Neuron (in vitro differentiated cells): ENCODE data around the gene NME7.
"Not testable (repeated sequence)": the region's sequence is repeated elsewhere in the genome, so short reads cannot be mapped to it uniquely, and the experiment has no call there.

Experiments
- H2AFZ ChIP-seq: one replicate; pipeline ENCODE4 v1.6.1; 2013; ENCODE audit warnings: low read depth, mild to moderate bottlenecking, inconsistent platforms, low read length, moderate library complexity
- H3K27me3 ChIP-seq: one replicate; pipeline ENCODE4 v1.6.1; 2013; ENCODE audit warnings: low read length; ENCODE audit not compliant: insufficient read depth
- H3K36me3 ChIP-seq: one replicate; pipeline ENCODE4 v1.6.1; 2013; ENCODE audit warnings: low read length; ENCODE audit not compliant: insufficient read depth
- H3K4me1 ChIP-seq: one replicate; pipeline ENCODE4 v1.6.1; 2013; ENCODE audit warnings: low read length; ENCODE audit not compliant: insufficient read depth
- H3K4me3 ChIP-seq: 2 replicates; pipeline ENCODE4 v1.5.1; 2013; ENCODE audit warnings: mild to moderate bottlenecking, low read length, moderate library complexity
- H3K9me3 ChIP-seq: one replicate; pipeline ENCODE4 v1.6.1; 2013; ENCODE audit warnings: low read length

The NME7 gene

DNA sequence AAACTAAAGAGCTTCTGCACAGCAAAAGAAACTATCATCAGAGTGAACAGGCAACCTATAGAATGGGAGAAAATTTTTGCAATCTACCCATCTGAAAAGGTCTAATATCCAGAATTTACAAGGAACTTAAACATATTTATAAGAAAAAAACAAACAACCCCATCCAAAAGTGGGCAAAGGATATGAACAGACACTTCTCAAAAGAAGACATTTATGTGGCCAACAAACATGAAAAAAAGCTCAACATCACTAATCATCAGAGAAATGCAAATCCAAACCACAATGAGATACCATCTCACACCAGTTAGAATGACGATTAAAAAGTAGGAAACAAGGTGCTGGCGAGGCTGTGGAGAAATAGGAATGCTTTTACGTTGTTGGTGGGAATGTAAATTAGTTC is 32.9 kb downstream of the NME7 start:
- not testable (repeated sequence) for H3K27me3 ChIP-seq, H3K36me3 ChIP-seq, H3K9me3 ChIP-seq, H2AFZ ChIP-seq, H3K4me1 ChIP-seq, H3K4me3 ChIP-seq

GRCh38 chr1:169330927-169331326 is 36.7 kb downstream of the NME7 start:
- Histone ChIP-seq H3K4me1 (no peaks in the 10 kb centered on the region), H3K27me3 (no peaks in the 10 kb centered on the region), H3K9me3 (peaks cover 6% of the 10 kb centered on the region)

GRCh38 chr1:169329383-169329782 is 38.2 kb downstream of the NME7 start:
- Histone ChIP-seq H3K4me1 (no peaks in the 10 kb centered on the region), H2AFZ (no peak overlapping the region), H3K27me3 (no peaks in the 10 kb centered on the region), H3K4me3 (no peak overlapping the region), H3K36me3 (no peaks in the 10 kb centered on the region), H3K9me3 (peaks cover 2% of the 10 kb centered on the region)

More at GRCh38 chr1:169330927-169331326, 36.7 kb downstream of the NME7 start:
- H3K4me3 ChIP-seq = no peak overlapping the region
- H3K36me3 ChIP-seq = peaks cover 2% of the 10 kb centered on the region
- no peak overlapping the region for H2AFZ ChIP-seq

- H3K9me3 ChIP-seq = peaks cover 2% of the 10 kb centered on the region
- no peaks in the 10 kb centered on the region for H3K27me3 ChIP-seq
- no peaks in the 10 kb centered on the region for H3K4me1 ChIP-seq
- no peak overlapping the region for H2AFZ ChIP-seq
- H3K4me3 ChIP-seq = no peak overlapping the region
- H3K36me3 ChIP-seq = no peaks in the 10 kb centered on the region
Measured at GRCh38 chr1:169327875-169328274, 39.7 kb downstream of the NME7 start.

DNA sequence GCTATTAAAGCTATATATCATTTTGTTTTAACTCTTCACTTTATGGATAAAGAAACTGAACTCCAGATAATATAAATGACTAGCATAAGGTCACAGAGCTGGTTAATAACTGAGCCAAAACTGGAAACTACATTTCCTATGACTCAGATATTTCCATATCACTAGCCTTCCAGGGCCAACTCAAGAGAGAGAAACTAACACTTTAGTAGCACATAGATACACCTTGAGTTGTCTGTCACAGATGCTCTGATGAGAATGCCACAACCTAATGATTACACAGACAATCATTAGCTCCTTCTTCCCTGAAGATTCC is 40.7 kb downstream of the NME7 start:
- no peaks in the 10 kb centered on the region for H3K36me3 ChIP-seq
- no peaks in the 10 kb centered on the region for H3K27me3 ChIP-seq

GRCh38 chr1:169326261-169326955 is 41.2 kb downstream of the NME7 start:
- Histone ChIP-seq H3K4me3 (no peak overlapping the region), H3K9me3 (peaks cover 2% of the 10 kb centered on the region), H3K27me3 (no peaks in the 10 kb centered on the region), H2AFZ (no peak overlapping the region), H3K4me1 (no peaks in the 10 kb centered on the region), H3K36me3 (no peaks in the 10 kb centered on the region)

More for the DNA sequence above, 40.7 kb downstream of the NME7 start:
- Histone ChIP-seq H2AFZ (no peak overlapping the region), H3K9me3 (peaks cover 2% of the 10 kb centered on the region), H3K4me3 (no peak overlapping the region), H3K4me1 (no peaks in the 10 kb centered on the region)

GRCh38 chr1:169325117-169325516 is 42.5 kb downstream of the NME7 start:
- no peaks in the 10 kb centered on the region for H3K9me3 ChIP-seq
- H3K27me3 ChIP-seq = no peaks in the 10 kb centered on the region
- H2AFZ ChIP-seq = no peak overlapping the region
- H3K4me3 ChIP-seq = no peak overlapping the region
- H3K36me3 ChIP-seq = no peaks in the 10 kb centered on the region
- H3K4me1 ChIP-seq = no peaks in the 10 kb centered on the region

DNA sequence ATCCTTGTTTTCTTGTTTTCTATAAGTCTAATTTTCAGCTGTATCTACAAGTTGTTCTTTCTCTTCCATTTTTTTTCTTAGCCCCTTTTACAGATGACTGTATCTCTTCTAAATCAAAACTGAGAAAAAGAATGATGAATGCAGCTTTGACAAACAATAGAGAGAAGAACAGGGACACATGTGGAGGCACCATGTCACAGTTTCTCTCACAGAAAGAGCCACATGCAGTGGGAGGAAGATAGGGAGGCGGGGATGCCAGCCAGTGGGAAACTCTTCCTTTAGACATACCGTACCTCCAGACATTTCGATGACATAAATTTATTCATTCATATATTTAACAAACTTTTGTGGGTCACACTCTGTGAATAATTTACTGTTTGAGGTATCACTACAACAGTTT is 45.5 kb downstream of the NME7 start:
- H3K4me1 ChIP-seq = no peaks in the 10 kb centered on the region
- H3K9me3 ChIP-seq = no peaks in the 10 kb centered on the region
- no peak overlapping the region for H2AFZ ChIP-seq
- H3K27me3 ChIP-seq = no peaks in the 10 kb centered on the region
- no peaks in the 10 kb centered on the region for H3K36me3 ChIP-seq
- H3K4me3 ChIP-seq = no peak overlapping the region

GRCh38 chr1:169321539-169321938 is 46.1 kb downstream of the NME7 start:
- Histone ChIP-seq H2AFZ (no peak overlapping the region), H3K9me3 (no peaks in the 10 kb centered on the region), H3K4me1 (no peaks in the 10 kb centered on the region), H3K36me3 (no peaks in the 10 kb centered on the region), H3K4me3 (no peak overlapping the region), H3K27me3 (no peaks in the 10 kb centered on the region)

DNA sequence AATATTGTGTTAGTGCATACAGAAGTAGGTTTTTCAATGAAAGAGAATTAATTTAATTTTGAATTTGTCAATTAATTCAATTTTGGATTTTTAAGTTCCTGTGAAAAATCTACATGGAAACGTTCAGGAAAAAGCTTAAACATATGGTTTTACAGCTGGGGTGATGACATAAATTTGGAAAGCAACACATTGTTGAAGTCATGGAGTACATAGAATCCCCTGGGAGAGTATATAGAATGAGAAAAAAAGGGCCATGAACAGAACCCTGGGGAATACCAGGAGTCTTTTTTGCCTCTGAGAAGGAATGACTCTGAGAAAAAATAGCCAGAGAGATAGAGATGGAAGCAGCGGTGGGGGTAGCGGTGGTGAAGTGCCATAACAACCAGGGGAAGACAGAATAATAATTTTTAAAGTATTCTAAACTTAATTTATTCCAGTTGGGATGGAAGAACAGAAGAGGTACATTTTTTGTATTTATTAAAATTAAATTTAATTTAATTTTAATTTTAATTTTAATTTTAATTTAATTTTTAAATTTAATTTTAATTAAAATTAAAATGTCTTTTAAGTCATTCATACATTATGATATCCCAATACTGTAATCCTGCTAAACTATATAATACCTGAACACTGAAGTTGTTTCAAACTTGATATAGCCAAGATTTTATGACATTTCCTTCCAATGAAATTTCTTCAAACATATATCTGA is 48.9 kb downstream of the NME7 start:
- Histone ChIP-seq H3K36me3 (no peaks in the 10 kb centered on the region), H2AFZ (no peak overlapping the region), H3K9me3 (no peaks in the 10 kb centered on the region), H3K4me1 (no peaks in the 10 kb centered on the region), H3K27me3 (no peaks in the 10 kb centered on the region), H3K4me3 (no peak overlapping the region)

DNA sequence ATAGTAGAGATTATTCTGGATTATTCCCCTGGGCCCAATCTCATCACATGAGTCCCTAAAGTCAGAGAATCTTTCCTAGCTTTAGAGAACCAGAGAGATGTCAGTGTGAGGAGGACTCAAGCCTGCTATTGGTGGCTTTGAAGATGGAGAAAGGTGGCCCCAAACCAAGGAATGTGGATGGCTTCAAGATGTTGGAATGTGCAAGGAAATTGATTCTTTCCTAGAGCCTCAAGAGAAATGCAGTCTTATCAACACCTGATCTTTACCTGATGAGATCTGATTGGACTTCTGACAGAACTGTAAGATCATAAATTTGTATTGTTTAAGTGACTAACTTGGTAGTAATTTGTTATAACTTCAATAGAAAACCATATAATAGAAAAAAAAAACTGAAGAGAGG is 51.0 kb downstream of the NME7 start:
- H3K4me1 ChIP-seq = no peaks in the 10 kb centered on the region
- H3K27me3 ChIP-seq = no peaks in the 10 kb centered on the region
- H3K4me3 ChIP-seq = no peak overlapping the region
- H2AFZ ChIP-seq = no peak overlapping the region
- no peaks in the 10 kb centered on the region for H3K9me3 ChIP-seq
- H3K36me3 ChIP-seq = no peaks in the 10 kb centered on the region

- Histone ChIP-seq H3K4me1 (peaks cover 30% of the 10 kb centered on the region), H3K27me3 (no peaks in the 10 kb centered on the region), H3K36me3 (no peaks in the 10 kb centered on the region), H2AFZ (no peak overlapping the region), H3K9me3 (no peaks in the 10 kb centered on the region), H3K4me3 (no peak overlapping the region)
Measured at GRCh38 chr1:169312084-169312954, 55.3 kb downstream of the NME7 start.
